Progenitor cell of endocrine pancreas (in vitro differentiated cells): ENCODE data around the gene TSHZ1. TPM values are rescaled to one million over a fixed set of nuclear protein-coding genes. Genes with fewer than 3 reads are reported as not detected.
A peak's percentile ranks its signal among the peaks of the same experiment; 100 is the strongest.

Experiments used
- DNase-seq: peaks from one replicate; pipeline ENCODE4 v3.0.0; 2021; ENCODE audit warnings: low spot score; ENCODE audit not compliant: unreplicated experiment
- H3K27ac Mint-ChIP-seq: 2 replicates; pipeline ENCODE4 v1.8.0; 2021; ENCODE audit warnings: mild to moderate bottlenecking, moderate library complexity, mixed read lengths
- H3K27me3 Mint-ChIP-seq: 2 replicates; pipeline ENCODE4 v1.8.0; 2021; ENCODE audit warnings: mixed read lengths
- H3K36me3 Mint-ChIP-seq: 2 replicates; pipeline ENCODE4 v1.8.0; 2022; ENCODE audit warnings: mixed read lengths; ENCODE audit not compliant: insufficient read depth
- H3K4me1 Mint-ChIP-seq: 2 replicates; pipeline ENCODE4 v1.8.0; 2021; ENCODE audit warnings: low read depth, mixed read lengths
- H3K4me3 Mint-ChIP-seq: 2 replicates; pipeline ENCODE4 v1.8.0; 2021; ENCODE audit warnings: low read depth, mild to moderate bottlenecking, moderate library complexity, mixed read lengths
- H3K9me3 Mint-ChIP-seq: 2 replicates; pipeline ENCODE4 v1.8.0; 2021; ENCODE audit warnings: low read depth, mixed read lengths
- CTCF ChIP-seq: fragments of 200-600 bp; sonication (generic); IDR thresholded peaks from one replicate; pipeline ENCODE4 v1.5.0; 2021; ENCODE audit warnings: antibody characterized with exemption, mild to moderate bottlenecking; ENCODE audit not compliant: unreplicated experiment
- total RNA-seq: library from RNA; stranded (reverse); gene quantifications from 2 replicates; pipeline ENCODE4 v1.2.1, GENCODE V29; 2021

TSHZ1 gene
- total RNA-seq, 1 donor from 2014 or later: 17.1 TPM

- Mint-ChIP-seq H3K36me3 (peaks cover 33% of the 10 kb centered on the region), H3K4me3 (no peak overlapping the region), H3K4me1 (peaks cover 18% of the 10 kb centered on the region), H3K27ac (no peak overlapping the region), H3K27me3 (no peaks in the 10 kb centered on the region), H3K9me3 (no peaks in the 10 kb centered on the region)
- no peak for DNase-seq
- TF ChIP-seq CTCF: no peak
Observed at GRCh38 chr18:75287700-75288099, 77.1 kb downstream of the TSHZ1 start.

GRCh38 chr18:75289761-75290160, 79.2 kb downstream of the TSHZ1 start:
- no peak overlapping the region for H3K27ac Mint-ChIP-seq
- H3K4me1 Mint-ChIP-seq: peaks cover 18% of the 10 kb centered on the region
- no peak for TF ChIP-seq CTCF
- peaks cover 2% of the 10 kb centered on the region for H3K9me3 Mint-ChIP-seq
- no peak overlapping the region for H3K4me3 Mint-ChIP-seq
- peaks cover 33% of the 10 kb centered on the region for H3K36me3 Mint-ChIP-seq
- no peaks in the 10 kb centered on the region for H3K27me3 Mint-ChIP-seq
- no peak for DNase-seq

GRCh38 chr18:75290737-75291358, 80.3 kb downstream of the TSHZ1 start:
- H3K27me3 Mint-ChIP-seq: no peaks in the 10 kb centered on the region
- no peak for TF ChIP-seq CTCF
- no peak for DNase-seq
- peaks cover 18% of the 10 kb centered on the region for H3K4me1 Mint-ChIP-seq
- H3K27ac Mint-ChIP-seq: peak overlapping the region; percentile 50
- peaks cover 25% of the 10 kb centered on the region for H3K36me3 Mint-ChIP-seq
- peak overlapping the region; percentile 1 for H3K4me3 Mint-ChIP-seq
- peaks cover 2% of the 10 kb centered on the region for H3K9me3 Mint-ChIP-seq

GRCh38 chr18:75291460-75291859, 80.9 kb downstream of the TSHZ1 start:
- no peak overlapping the region for H3K4me3 Mint-ChIP-seq

GRCh38 chr18:75293591-75293990, 83.0 kb downstream of the TSHZ1 start:
- Mint-ChIP-seq H3K4me1 (peaks cover 18% of the 10 kb centered on the region), H3K36me3 (peaks cover 3% of the 10 kb centered on the region), H3K4me3 (no peak overlapping the region), H3K27me3 (no peaks in the 10 kb centered on the region), H3K27ac (no peak overlapping the region), H3K9me3 (peaks cover 2% of the 10 kb centered on the region)
- no peak for DNase-seq
- no peak for TF ChIP-seq CTCF

More at GRCh38 chr18:75291460-75291859, 80.9 kb downstream of the TSHZ1 start:
- peaks cover 2% of the 10 kb centered on the region for H3K9me3 Mint-ChIP-seq
- no peak for TF ChIP-seq CTCF
- H3K27me3 Mint-ChIP-seq: no peaks in the 10 kb centered on the region
- H3K27ac Mint-ChIP-seq: peak overlapping the region; percentile 50
- DNase-seq: no peak
- peaks cover 19% of the 10 kb centered on the region for H3K36me3 Mint-ChIP-seq
- peaks cover 18% of the 10 kb centered on the region for H3K4me1 Mint-ChIP-seq
